ENCODE measurements around the gene HMX1.

Gene HMX1

GRCh38 chr4:8891646-8892555, 20.3 kb upstream of the HMX1 start:
- no peak for DNase-seq

DNA sequence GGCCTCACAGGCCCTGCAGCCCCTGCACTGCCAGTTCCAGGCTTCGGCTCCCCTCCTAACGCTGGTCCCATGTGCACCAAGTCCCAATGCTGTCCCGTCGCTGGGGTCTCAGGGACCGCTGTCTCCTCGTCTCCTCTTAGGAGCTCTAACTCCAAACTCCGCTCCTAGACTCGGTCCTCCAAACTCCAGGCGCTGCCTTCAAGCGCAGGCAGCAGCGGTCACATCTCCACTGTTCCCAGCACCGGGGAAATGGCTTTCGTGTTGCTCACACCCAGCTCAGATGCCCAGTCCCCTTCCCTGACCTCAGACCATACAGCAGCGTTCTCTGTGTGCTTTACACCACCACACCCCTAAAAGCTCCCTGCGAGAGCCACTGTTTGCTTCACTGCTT, 19.6 kb upstream of the HMX1 start:
- DNase-seq, result no peak

DNA sequence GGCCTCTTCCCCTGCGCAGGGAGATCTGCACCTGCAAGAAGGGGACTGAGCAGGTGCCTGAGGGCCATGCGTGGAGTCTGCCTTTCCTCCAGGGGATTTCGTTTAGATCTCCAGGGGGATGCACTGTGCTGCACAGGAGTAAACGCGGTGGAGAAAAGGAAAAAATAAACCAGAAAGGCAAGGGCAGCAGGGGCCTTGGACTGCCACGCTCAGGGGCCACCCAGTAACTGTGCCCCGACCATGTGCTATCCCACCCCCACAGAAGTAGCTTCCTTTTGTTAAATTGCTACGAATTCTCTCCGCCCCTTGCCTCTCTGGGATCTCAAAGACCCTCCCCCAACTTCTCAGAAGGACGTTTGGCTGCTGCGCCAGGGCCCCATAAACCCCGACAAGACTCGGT, 17.2 kb upstream of the HMX1 start:
- no peak for DNase-seq

- DNase-seq, result no peak
Measured at GRCh38 chr4:8886612-8887406, 15.2 kb upstream of the HMX1 start.

- DNase-seq, result no peak
Measured at GRCh38 chr4:8882239-8882638, 10.6 kb upstream of the HMX1 start.

- DNase-seq, result no peak
Measured at GRCh38 chr4:8880851-8881250, 9.2 kb upstream of the HMX1 start.

DNA sequence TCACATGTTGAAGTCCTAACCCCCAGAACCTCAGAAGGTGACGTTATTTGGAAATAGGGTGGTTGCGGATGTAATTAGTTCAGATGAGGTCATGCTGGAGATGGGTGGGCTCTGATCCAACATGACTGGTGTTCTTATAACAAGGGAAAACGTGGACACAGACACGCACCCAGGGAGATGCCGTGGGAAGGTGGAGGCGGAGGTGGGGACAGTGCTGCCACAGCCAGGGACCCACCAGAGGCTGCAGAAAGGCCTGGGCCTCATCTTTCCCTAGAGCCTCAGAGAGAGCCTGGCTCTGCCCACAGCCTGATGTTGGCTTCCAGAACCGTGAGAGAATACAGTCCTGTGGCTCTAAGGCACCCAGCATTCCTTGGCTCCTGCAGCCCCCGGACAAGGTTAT, 7.9 kb upstream of the HMX1 start:
- DNase-seq, result no peak

- no peak for DNase-seq
Measured at GRCh38 chr4:8878421-8878820, 6.8 kb upstream of the HMX1 start.

GRCh38 chr4:8877780-8878040, 6.1 kb upstream of the HMX1 start:
- no peak for DNase-seq

- DNase-seq, result no peak
Measured at GRCh38 chr4:8876982-8877779, 5.5 kb upstream of the HMX1 start.

DNA sequence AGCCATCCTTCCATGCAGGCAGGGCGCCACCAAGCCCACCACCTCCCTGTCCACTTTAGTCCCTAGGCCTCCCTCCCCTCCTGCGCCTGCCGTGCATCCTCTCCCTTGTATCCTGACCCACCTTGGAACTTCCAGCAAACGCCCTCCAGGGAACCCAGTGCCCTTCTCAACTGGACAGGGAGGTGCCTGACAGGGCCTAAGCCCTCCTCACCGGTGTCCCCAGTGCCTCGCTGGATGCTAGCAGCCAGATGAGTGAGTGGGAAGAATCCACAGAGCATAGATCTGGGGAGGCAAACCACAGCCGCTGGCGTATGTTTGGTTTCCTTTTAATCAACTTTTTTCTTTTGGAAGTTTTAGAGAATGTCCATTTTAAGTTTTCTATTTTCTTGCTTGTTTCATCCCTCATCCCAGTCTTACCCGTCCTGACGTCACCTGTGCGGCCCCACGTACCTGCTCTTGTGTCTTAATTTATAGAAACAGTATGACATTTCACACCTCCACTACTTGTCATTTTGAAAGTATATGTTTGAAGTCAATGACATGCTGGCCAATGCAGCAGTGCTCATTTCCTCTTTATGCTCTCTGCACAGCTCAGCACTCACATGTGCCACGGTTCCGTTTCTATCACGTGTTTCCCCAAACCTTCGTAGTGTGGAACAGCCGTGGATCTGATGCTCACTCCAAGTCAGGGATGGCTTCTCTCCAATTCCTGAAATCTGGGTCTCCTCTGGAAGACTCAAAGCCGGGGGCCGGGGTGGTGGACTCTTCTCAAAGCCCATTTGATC, 3.4 kb upstream of the HMX1 start:
- DNase-seq, result no peak

GRCh38 chr4:8874003-8874895, 2.6 kb upstream of the HMX1 start:
- DNase-seq, result no peak

- no peak for DNase-seq
Measured at GRCh38 chr4:8872402-8873291, 1.0 kb upstream of the HMX1 start.

- no peak for DNase-seq
Measured at GRCh38 chr4:8870647-8871416, 807 bp downstream of the HMX1 start.

DNA sequence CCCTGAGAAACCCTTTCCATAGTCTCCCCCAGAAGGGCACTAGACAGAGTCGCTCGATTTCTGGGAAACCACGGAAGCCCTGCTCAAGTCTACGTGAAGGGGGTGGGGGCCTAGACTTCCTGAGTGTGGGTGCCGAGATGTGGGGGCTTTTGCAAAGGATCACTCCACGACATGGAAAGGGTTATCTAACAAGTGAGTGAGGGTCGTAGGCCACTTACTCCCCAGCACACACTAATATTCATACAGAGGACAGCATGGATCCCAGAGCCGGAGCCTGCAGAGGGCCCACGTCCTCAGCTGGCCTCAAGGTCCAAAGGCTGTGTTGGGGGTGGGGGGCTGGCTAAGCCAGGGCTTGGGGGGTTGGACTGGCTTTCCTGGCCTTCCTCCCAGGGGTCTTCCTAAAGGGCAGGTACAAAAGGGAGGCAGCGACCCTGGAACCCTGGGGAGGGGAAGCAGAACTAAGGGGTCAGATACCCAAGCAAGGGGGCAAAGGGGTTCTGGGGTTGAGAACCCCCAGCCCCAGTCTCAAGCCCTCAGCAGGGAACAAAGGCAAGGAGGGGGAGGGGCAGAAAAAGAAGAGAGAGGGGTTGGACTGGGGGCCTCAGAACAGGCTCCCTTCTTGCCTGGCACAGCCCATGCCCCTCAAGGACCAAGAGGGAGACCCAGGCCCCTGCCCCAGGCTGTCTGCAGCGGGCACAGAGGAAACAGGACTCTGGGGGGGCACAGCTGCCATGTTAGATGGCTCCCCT, 1.6 kb downstream of the HMX1 start:
- no peak for DNase-seq

DNA sequence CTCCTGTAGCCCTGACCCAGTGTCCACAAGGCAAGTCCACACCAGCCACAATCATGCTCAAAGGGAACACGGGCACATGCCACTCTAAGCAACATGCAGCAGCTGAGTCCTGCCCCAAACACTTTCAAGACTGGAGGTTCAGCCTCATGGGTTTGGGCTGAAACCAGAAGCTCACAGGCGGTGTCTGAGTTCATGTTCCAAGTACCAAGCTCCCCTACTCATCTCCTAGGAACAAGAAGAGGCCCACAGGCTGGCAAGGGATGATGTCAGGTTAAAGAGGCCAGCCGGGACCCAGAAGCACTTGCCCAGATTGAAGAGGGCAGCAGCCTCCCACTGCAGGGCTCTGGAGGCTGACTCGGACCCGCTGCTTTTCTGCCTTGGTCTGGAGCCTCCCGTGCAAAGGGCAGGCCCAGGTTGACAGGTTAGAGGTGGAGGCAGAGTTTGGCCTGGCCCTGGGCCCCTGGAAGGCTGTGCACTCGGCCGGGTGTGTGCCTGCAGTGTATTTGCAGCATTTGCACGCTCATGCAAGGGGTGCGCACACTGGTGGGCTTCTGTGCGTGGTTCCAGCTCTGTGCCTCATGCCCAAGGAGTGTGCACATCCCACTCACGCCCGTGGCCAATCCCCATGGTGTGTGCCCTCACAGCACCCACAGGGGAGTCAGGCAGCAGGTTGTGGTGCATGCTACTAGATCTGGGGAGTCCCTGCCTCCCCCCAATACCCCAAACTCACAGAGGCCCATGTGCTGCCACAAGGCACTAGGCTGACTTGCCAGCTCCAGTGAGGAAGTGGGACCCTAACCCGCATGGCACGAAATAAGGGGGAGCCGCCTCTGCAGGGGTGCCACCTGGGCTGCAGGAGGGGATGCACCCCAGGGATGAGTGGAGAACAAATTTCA, 2.4 kb downstream of the HMX1 start:
- no peak for DNase-seq

DNA sequence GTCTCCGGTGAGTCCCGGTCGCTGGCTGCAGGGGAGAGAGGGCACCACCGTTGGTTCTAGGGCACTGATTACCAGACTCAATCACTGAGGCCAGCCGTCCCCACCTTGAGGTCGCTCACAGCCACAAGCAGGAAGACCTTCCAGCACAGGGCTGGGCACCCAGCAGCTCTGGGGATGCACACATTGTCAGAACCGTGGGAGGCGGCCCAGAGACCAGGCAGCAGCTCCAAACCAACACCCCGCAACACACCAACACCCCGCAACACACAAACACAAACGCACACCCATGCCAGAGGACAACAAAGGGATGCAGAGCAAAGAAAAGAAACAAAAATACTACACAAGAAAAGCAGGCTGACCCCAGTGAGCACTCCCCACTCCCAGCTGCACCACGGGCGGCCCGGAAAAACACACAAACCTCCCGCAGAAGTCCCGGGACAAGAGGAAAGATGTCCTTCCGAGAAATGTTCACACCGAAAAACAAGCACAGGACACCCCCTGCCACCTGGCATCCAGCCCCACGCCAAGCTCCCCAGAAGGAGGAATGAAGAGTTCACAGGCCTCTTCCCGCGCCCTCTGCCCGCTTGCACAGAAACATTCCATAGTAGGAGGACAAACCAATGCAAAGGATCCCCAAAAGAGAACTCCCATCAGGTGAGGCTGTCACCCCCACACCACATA, 3.2 kb downstream of the HMX1 start:
- no peak for DNase-seq
